HCT116 (cell line): ENCODE data around the gene SCN10A. TPM values are rescaled to one million over a fixed set of nuclear protein-coding genes. Genes with fewer than 3 reads are reported as not detected.

Source experiments
- ATAC-seq: fragments of 200-7000 bp; cut with Tn5 transposase; 2 replicates; pipeline ENCODE4 v1.9.1; 2020; ENCODE audit warnings: mild to moderate bottlenecking, moderate library complexity
- BruUV-seq: library from RNA; stranded (reverse); fragments of 400-500 nt; replicated peaks from 2 replicates; lab custom pipeline; 2021; lab: Mats Ljungman, UMichigan
- CTCF ChIA-PET: fragments of 300-600 bp; sonication (Branson Sonifier 250); formaldehyde crosslinking; loops from one replicate; lab custom pipeline; 2021; ENCODE audit warnings: antibody characterized with exemption; lab: Charles Lee
- POLR2A ChIA-PET: fragments of 300-600, 350-600 bp; sonication (Branson Sonifier 250); formaldehyde crosslinking; loops from one replicate; lab custom pipeline; 2021; ENCODE audit warnings: antibody characterized with exemption; lab: Charles Lee
- RAD21 ChIA-PET, 2 experiments: fragments of 300-600 bp; sonication (Branson Sonifier 250); formaldehyde crosslinking; loops; one replicate each; lab custom pipeline; 2023; ENCODE audit warnings: low total read pairs in 2 of 2; ENCODE audit not compliant: uncharacterized antibody in 2 of 2, unreplicated experiment in 2 of 2, low non-redundant PET in 1 of 2; lab: Charles Lee
- DNase-seq: peaks from one replicate; pipeline ENCODE4 v3.0.0-alpha.2; 2010; ENCODE audit warnings: low read depth, low spot score
- H2AFZ ChIP-seq: fragments of 200-600 bp; shearing (Covaris generic), sonication (generic); 2 replicates; pipeline ENCODE4 v1.6.1; 2017; ENCODE audit warnings: low read depth, mixed run types, mixed read lengths, antibody characterized with exemption, low read length; ENCODE audit not compliant: poor library complexity, severe bottlenecking
- H3K27ac ChIP-seq: 2 replicates; pipeline ENCODE4 v1.5.1; 2012; ENCODE audit warnings: low read depth, low read length
- H3K27me3 ChIP-seq: fragments of 200-600 bp; sonication (generic); 2 replicates; pipeline ENCODE4 v1.6.1; 2016; ENCODE audit warnings: mixed run types, low read length, mixed read lengths; ENCODE audit not compliant: insufficient read depth
- H3K36me3 ChIP-seq, 2 experiments: fragments of 200-500 bp in 1 of 2; fragments of 200-600 bp in 1 of 2; sonication (Bioruptor generic) in 1 of 2; sonication (generic) in 1 of 2; 2 replicates each; pipeline versions ENCODE4 v1.5.1 to v1.6.1; 2014 to 2016; ENCODE audit warnings: low read length in 2 of 2, inconsistent platforms in 1 of 2, mixed read lengths in 1 of 2, mixed run types in 1 of 2; ENCODE audit not compliant: insufficient read depth in 2 of 2, control insufficient read depth in 1 of 2
- H3K4me1 ChIP-seq, 2 experiments: fragments of 200-600 bp in 1 of 2; sonication (generic) in 1 of 2; 2 replicates each; pipeline versions ENCODE4 v1.5.1 to v1.6.1; 2012 to 2017; ENCODE audit warnings: low read length in 2 of 2, inconsistent platforms in 1 of 2, mild to moderate bottlenecking in 1 of 2, mixed read lengths in 1 of 2, mixed run types in 1 of 2, moderate library complexity in 1 of 2; ENCODE audit not compliant: insufficient read depth in 2 of 2, control insufficient read depth in 1 of 2
- H3K4me2 ChIP-seq: fragments of 200-600 bp; sonication (generic); 2 replicates; pipeline ENCODE4 v1.6.1; 2017; ENCODE audit warnings: mixed run types, low read length, mixed read lengths
- H3K4me3 ChIP-seq, 2 experiments: fragments of 200-600 bp in 1 of 2; sonication (generic) in 1 of 2; replicated peaks in 1 of 2; 2 replicates each; pipeline ENCODE4 v1.5.1; 2011 to 2016; ENCODE audit warnings: low read length in 2 of 2, control low read depth in 1 of 2, low read depth in 1 of 2, mild to moderate bottlenecking in 1 of 2, mixed read lengths in 1 of 2, mixed run types in 1 of 2
- H3K79me2 ChIP-seq: fragments of 200-600 bp; sonication (generic); 2 replicates; pipeline ENCODE4 v1.6.1; 2017; ENCODE audit warnings: mild to moderate bottlenecking, mixed run types, low read length, moderate library complexity, mixed read lengths; ENCODE audit not compliant: insufficient read depth
- H3K9ac ChIP-seq: fragments of 200-600 bp; sonication (generic); 2 replicates; pipeline ENCODE4 v1.6.1; 2016; ENCODE audit warnings: low read length, mixed read lengths
- H3K9me2 ChIP-seq: fragments of 200-600 bp; sonication (generic), shearing (Covaris generic); 2 replicates; pipeline ENCODE4 v1.6.1; 2017; ENCODE audit warnings: mixed run types, mild to moderate bottlenecking, moderate library complexity; ENCODE audit not compliant: insufficient read depth
- H3K9me3 ChIP-seq, 2 experiments: fragments of 200-500 bp in 1 of 2; fragments of 200-600 bp in 1 of 2; sonication (Bioruptor generic) in 1 of 2; sonication (generic) in 1 of 2; 2 replicates each; pipeline ENCODE4 v1.6.1; 2014 to 2017; ENCODE audit warnings: low read length in 2 of 2, mixed read lengths in 2 of 2, inconsistent platforms in 1 of 2, low read depth in 1 of 2, mild to moderate bottlenecking in 1 of 2, mixed run types in 1 of 2, moderate library complexity in 1 of 2; ENCODE audit not compliant: control insufficient read depth in 1 of 2, insufficient read depth in 1 of 2
- H4K20me1 ChIP-seq: fragments of 200-600 bp; sonication (generic), shearing (Covaris generic); 2 replicates; pipeline ENCODE4 v1.6.1; 2017; ENCODE audit warnings: mixed run types, mild to moderate bottlenecking, moderate library complexity; ENCODE audit not compliant: insufficient read depth
- CBX3 ChIP-seq: IDR thresholded peaks from 2 replicates; pipeline ENCODE4 v1.6.1; 2012; ENCODE audit warnings: low read depth
- CEBPB ChIP-seq: IDR thresholded peaks from 2 replicates; pipeline ENCODE4 v1.6.1; 2012; ENCODE audit warnings: low read depth
- CTCF ChIP-seq, 3 experiments: fragments of 200-600 bp in 1 of 3; sonication (generic) in 1 of 3; IDR thresholded peaks in 2 of 3; conservative IDR thresholded peaks in 1 of 3; 2 replicates each; pipeline ENCODE4 v1.5.1; 2012 to 2017; ENCODE audit warnings: low read depth in 2 of 3, low read length in 2 of 3, antibody characterized with exemption in 1 of 3, borderline replicate concordance in 1 of 3, control low read depth in 1 of 3, mild to moderate bottlenecking in 1 of 3, mixed read lengths in 1 of 3, mixed run types in 1 of 3, moderate library complexity in 1 of 3; ENCODE audit not compliant: insufficient read depth in 1 of 3
- EGR1 ChIP-seq: IDR thresholded peaks from 2 replicates; pipeline ENCODE4 v1.6.1; 2012; ENCODE audit warnings: low read depth
- ELF1 ChIP-seq: IDR thresholded peaks from 2 replicates; pipeline ENCODE4 v1.6.1; 2012; ENCODE audit warnings: low read depth, borderline replicate concordance
- EZH2phosphoT487 ChIP-seq: fragments of 200-600 bp; IDR thresholded peaks from 2 replicates; pipeline ENCODE4 v1.6.1; 2018; ENCODE audit warnings: antibody characterized with exemption, borderline replicate concordance
- FOSL1 ChIP-seq: IDR thresholded peaks from 2 replicates; pipeline ENCODE4 v1.6.1; 2012; ENCODE audit warnings: low read depth
- POLR2AphosphoS5 ChIP-seq: IDR thresholded peaks from 2 replicates; pipeline ENCODE4 v1.6.1; 2011; ENCODE audit warnings: mild to moderate bottlenecking, low read depth, low read length, moderate library complexity
- RAD21 ChIP-seq: IDR thresholded peaks from 2 replicates; pipeline ENCODE4 v1.6.1; 2012; ENCODE audit warnings: low read depth, mild to moderate bottlenecking
- REST ChIP-seq: IDR thresholded peaks from 2 replicates; pipeline ENCODE4 v1.6.1; 2012; ENCODE audit warnings: low read depth
- SIN3A ChIP-seq: IDR thresholded peaks from 2 replicates; pipeline ENCODE4 v1.6.1; 2012; ENCODE audit warnings: low read depth
- SRF ChIP-seq: IDR thresholded peaks from 2 replicates; pipeline ENCODE4 v1.6.1; 2012; ENCODE audit warnings: low read depth
- YY1 ChIP-seq: IDR thresholded peaks from 2 replicates; pipeline ENCODE4 v1.6.1; 2011; ENCODE audit warnings: low read length, low read depth, moderate library complexity, mild to moderate bottlenecking; ENCODE audit not compliant: insufficient replicate concordance; ENCODE audit errors: extremely low read depth
- ZFX ChIP-seq: fragments of 450-650 bp; IDR thresholded peaks from 2 replicates; pipeline ENCODE4 v1.6.1; 2017
- ZNF274 ChIP-seq: fragments of 200-500 bp; sonication (Bioruptor generic); IDR thresholded peaks from 2 replicates; pipeline ENCODE4 v1.6.1; 2014; ENCODE audit warnings: mild to moderate bottlenecking, low read depth, low read length, inconsistent platforms
- intact Hi-C: fragments of 100-400 bp; cut with micrococcal nuclease; formaldehyde crosslinking; loops from 2 replicates; pipeline ENCODE4 v1.10.0; 2022
- total RNA-seq: library from RNA; stranded (reverse); gene quantifications from one replicate; pipeline ENCODE4 v1.2.1, GENCODE V29; 2021; ENCODE audit not compliant: unreplicated experiment

SCN10A gene
- total RNA-seq, 1 experiment from 2014 or later: not detected

GRCh38 chr3:38835939-38836338 is 19.9 kb upstream of the SCN10A start:
- intact Hi-C loops: no loop called here
- Histone ChIP-seq H3K4me1 (peaks cover 23 to 39% of the 10 kb centered on the region in 2 experiments), H3K27ac (no peak overlapping the region), H4K20me1 (no peaks in the 10 kb centered on the region), H3K4me2 (peak overlapping the region; percentile 75), H3K4me3 (no peak overlapping the region), H3K79me2 (no peaks in the 10 kb centered on the region), H2AFZ (peak overlapping the region; percentile 56), H3K9ac (no peak overlapping the region), H3K9me2 (no peaks in the 10 kb centered on the region), H3K36me3 (no peaks in the 10 kb centered on the region), H3K27me3 (peaks cover under 1% of the 10 kb centered on the region), H3K9me3 (no peaks in the 10 kb centered on the region)
- DNase-seq (no peak), ATAC-seq (no peak)
- CTCF ChIA-PET: interaction anchor here (0.8 to 1.4 kb wide), 2 partner anchors 164 to 318 kb away, joined by 3 to 4 read pairs; no protein-coding TSS in a partner anchor
- RAD21 ChIA-PET: no interaction called here
- TF ChIP-seq SRF: no peak
- no peak for TF ChIP-seq CBX3
- TF ChIP-seq EZH2phosphoT487: no peak
- no peak for TF ChIP-seq ZFX
- TF ChIP-seq RAD21: no peak
- TF ChIP-seq ELF1: no peak
- POLR2A ChIA-PET: interaction anchor here (0.7 kb wide), 1 partner anchor 339 kb away, joined by 3 read pairs; no protein-coding TSS in a partner anchor
- no TSS peak for BruUV-seq

- Histone ChIP-seq H3K4me2 (peak overlapping the region; percentile 75), H3K27ac (0 out of 2 replicates have a peak overlapping the region, but pooled peaks have one; percentile 25), H2AFZ (peak overlapping the region; percentile 97), H3K36me3 (no peaks in the 10 kb centered on the region), H3K9ac (no peak overlapping the region), H3K4me3 (no peak overlapping the region), H3K9me2 (no peaks in the 10 kb centered on the region), H3K4me1 (peaks cover 23 to 42% of the 10 kb centered on the region in 2 experiments), H4K20me1 (no peaks in the 10 kb centered on the region), H3K79me2 (no peaks in the 10 kb centered on the region), H3K27me3 (no peaks in the 10 kb centered on the region), H3K9me3 (no peaks in the 10 kb centered on the region)
- RAD21 ChIA-PET: no interaction called here
- no TSS peak for BruUV-seq
- intact Hi-C loops: no loop called here
- no peak for DNase-seq
- ATAC-seq: peak; percentile 24; the same call in 1 of the 2 replicates
- POLR2A ChIA-PET: no interaction called here
- CTCF ChIA-PET: interaction anchor here (1.3 kb wide), 1 partner anchor 10 kb away, joined by 7 read pairs; no protein-coding TSS in a partner anchor
- TF ChIP-seq CEBPB: no peak
- TF ChIP-seq EGR1: no peak
- no peak for TF ChIP-seq ELF1
- no peak for TF ChIP-seq FOSL1
- TF ChIP-seq CTCF (IDR thresholded peaks at IDR 0.05 in 2 of 3, conservative IDR thresholded peaks at IDR 0.05 in 1 of 3; ENCODE audit: borderline replicate concordance in 1 of 3, insufficient read depth in 1 of 3, low read depth in 2 of 3, low read length in 2 of 3): no peak
- no peak for TF ChIP-seq SRF
- no peak for TF ChIP-seq YY1
- no peak for TF ChIP-seq ZNF274
- no peak for TF ChIP-seq POLR2AphosphoS5
- TF ChIP-seq REST: no peak
- TF ChIP-seq SIN3A: no peak
- no peak for TF ChIP-seq RAD21
- TF ChIP-seq CBX3: no peak
- no peak for TF ChIP-seq ZFX
Measured at GRCh38 chr3:38834717-38835116, 18.7 kb upstream of the SCN10A start.
